Measurements from ENCODE around the gene ZSCAN29.
"Not testable (repeated sequence)": the region's sequence is repeated elsewhere in the genome, so short reads cannot be mapped to it uniquely, and the experiment has no call there.

The ZSCAN29 gene

DNA sequence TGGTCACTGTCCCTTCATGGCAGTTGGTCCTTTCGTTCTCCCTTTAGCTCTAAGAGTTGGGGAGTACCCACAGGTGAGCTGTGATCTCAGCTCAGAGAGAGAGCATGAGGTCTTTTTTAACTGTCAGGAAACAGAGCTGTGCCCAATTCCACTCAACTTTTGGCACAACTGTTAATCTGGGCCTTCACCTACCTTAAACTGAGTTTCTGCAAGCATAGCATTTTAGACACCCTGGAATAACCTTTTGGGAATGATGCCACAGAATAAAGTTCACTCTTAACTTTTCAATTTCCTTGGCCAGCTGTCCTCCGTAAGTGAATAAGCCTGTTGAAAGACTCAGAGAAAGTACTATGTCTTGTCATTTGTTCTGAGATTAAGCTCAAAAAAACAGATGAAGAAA lies 36.0 kb upstream of the ZSCAN29 start:
- H3K27ac ChIP-seq = no peak overlapping the region
- ChIA-PET CTCF (interaction anchor here (1.3 kb wide), 1 partner anchor 34 kb away, joined by 3 read pairs; no protein-coding TSS in a partner anchor), POLR2A (ENCODE audit: low non-redundant PET) (interaction anchor here (0.5 kb wide), 1 partner anchor 1406 kb away, joined by 3 read pairs; no protein-coding TSS in a partner anchor)
- DNase-seq (ENCODE audit: low spot score) = no peak
- TF ChIP-seq, protein P1, sequence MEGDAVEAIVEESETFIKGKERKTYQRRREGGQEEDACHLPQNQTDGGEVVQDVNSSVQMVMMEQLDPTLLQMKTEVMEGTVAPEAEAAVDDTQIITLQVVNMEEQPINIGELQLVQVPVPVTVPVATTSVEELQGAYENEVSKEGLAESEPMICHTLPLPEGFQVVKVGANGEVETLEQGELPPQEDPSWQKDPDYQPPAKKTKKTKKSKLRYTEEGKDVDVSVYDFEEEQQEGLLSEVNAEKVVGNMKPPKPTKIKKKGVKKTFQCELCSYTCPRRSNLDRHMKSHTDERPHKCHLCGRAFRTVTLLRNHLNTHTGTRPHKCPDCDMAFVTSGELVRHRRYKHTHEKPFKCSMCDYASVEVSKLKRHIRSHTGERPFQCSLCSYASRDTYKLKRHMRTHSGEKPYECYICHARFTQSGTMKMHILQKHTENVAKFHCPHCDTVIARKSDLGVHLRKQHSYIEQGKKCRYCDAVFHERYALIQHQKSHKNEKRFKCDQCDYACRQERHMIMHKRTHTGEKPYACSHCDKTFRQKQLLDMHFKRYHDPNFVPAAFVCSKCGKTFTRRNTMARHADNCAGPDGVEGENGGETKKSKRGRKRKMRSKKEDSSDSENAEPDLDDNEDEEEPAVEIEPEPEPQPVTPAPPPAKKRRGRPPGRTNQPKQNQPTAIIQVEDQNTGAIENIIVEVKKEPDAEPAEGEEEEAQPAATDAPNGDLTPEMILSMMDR (conservative IDR thresholded peaks at IDR 0.05; ENCODE audit: low read depth) = no peak

DNA sequence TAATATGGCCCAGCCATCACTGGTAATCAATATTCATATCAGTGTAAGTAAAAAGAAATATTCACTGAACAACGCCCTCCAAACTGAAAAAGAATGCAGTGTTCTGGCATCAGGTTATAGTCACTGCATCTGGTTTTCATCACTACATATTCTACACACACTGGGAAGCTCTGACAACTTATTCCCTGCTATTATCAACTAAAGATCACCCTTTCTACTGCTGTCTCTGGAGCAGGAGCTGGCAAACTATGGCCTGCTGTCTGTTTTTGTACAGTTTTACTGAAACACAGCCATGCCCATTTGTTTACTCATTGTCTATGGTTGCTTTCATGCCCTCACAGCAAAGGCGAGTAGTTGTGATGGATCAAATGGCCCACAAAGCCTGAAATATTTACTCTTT lies 35.3 kb upstream of the ZSCAN29 start:
- TF ChIP-seq, protein P1 (conservative IDR thresholded peaks at IDR 0.05; ENCODE audit: low read depth) = no peak
- DNase-seq (ENCODE audit: low spot score) = no peak
- no peak overlapping the region for H3K27ac ChIP-seq
- POLR2A ChIA-PET (ENCODE audit: low non-redundant PET) = interaction anchor here (0.5 kb wide), 1 partner anchor 1407 kb away, joined by 3 read pairs; no protein-coding TSS in a partner anchor
- CTCF ChIA-PET = interaction anchor here (1.3 kb wide), 1 partner anchor 35 kb away, joined by 3 read pairs; no protein-coding TSS in a partner anchor

DNA sequence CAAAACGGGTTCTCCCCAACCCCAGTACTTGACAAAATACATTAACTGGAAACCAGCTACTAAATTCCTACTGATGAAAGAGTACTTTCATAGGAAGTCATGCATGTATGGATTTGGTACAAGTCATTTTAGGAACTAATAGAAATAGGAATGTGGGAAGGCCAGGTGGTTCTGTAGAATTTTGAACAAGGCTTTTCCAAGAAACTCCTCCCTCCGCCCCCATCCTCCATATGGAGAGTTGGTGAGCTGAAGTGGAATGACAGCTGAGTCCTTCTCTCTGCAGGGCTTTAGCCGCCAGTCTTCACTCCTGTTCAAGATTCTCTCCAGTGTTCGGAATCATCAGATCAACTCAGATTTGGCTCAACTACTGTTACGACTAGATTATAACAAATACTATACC lies 33.3 kb upstream of the ZSCAN29 start:
- DNase-seq (ENCODE audit: low spot score) = no peak
- TF ChIP-seq, protein P1 (conservative IDR thresholded peaks at IDR 0.05; ENCODE audit: low read depth) = no peak
- no peak overlapping the region for H3K27ac ChIP-seq
- CTCF ChIA-PET = interaction anchor here (1.0 kb wide), 1 partner anchor 13 kb away, joined by 3 read pairs; no protein-coding TSS in a partner anchor
- POLR2A ChIA-PET (ENCODE audit: low non-redundant PET) = no interaction called here

DNA sequence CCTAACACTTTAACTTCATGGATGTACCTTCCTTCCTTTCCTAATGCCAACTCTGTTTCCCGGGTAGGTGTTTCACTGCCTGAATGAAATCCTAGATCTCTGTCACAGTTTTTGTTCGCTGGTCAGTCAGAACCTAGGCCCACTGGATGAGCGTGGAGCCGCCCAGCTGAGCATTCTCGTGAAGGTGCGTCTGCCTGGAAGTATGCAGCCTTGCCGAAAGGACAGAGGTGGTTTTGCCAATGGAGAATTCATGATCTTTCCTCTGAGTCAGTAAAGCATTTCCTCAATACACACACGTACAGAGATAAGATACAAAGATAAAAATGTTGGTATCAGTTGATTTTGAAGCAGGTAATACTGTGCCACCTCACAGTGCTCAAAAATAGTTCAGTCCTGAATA lies 32.8 kb upstream of the ZSCAN29 start:
- no peak for DNase-seq (ENCODE audit: low spot score)
- ChIA-PET POLR2A (ENCODE audit: low non-redundant PET) (no interaction called here), CTCF (interaction anchor here (0.6 to 1.1 kb wide), 2 partner anchors 14 to 727 kb away, joined by 3 read pairs; no protein-coding TSS in a partner anchor)
- H3K27ac ChIP-seq = no peak overlapping the region
- TF ChIP-seq, protein P1 (conservative IDR thresholded peaks at IDR 0.05; ENCODE audit: low read depth) = no peak

DNA sequence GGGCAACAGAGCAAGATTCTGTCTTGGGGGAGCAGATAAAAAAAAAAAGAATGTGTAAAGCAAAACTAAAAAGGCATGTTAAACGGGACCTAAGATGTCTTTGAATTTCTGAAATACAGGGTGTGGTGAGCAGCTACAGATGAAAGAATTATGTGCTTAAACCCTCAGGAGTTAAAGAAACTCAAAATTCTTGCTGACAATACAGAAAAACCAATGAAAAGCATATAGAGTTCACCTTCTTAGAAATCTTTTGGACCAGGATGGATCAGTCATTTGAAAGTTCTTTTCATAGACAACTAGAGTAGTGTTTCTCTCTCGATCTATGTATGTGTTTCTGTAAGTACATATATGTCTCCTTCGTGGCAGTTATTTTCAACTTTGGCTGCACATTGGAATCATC lies 31.4 kb upstream of the ZSCAN29 start:
- TF ChIP-seq, protein P1 (conservative IDR thresholded peaks at IDR 0.05; ENCODE audit: low read depth) = no peak
- CTCF ChIA-PET = no interaction called here
- POLR2A ChIA-PET (ENCODE audit: low non-redundant PET) = no interaction called here

DNA sequence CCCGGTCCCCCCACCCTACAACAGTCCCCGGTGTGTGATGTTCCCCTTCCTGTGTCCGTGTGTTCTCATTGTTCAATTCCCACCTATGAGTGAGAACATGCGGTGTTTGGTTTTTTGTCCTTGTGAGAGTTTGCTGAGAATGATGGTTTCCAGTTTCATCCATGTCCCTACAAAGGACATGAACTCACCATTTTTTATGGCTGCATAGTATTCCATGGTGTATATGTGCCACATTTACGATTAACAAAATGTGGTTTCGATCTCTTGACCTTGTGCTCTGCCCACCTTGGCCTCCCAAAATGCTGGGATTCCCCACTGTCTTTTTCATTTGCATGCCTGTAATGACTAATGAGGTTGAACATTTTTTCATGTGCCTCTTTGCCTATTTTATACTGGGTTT lies 22.7 kb upstream of the ZSCAN29 start:
- H3K27ac ChIP-seq; POLR2A ChIA-PET (ENCODE audit: low non-redundant PET); DNase-seq (ENCODE audit: low spot score); CTCF ChIA-PET: not testable (repeated sequence)

More for the DNA sequence above, 31.4 kb upstream of the ZSCAN29 start:
- H3K27ac ChIP-seq = no peak overlapping the region
- DNase-seq (ENCODE audit: low spot score) = no peak

DNA sequence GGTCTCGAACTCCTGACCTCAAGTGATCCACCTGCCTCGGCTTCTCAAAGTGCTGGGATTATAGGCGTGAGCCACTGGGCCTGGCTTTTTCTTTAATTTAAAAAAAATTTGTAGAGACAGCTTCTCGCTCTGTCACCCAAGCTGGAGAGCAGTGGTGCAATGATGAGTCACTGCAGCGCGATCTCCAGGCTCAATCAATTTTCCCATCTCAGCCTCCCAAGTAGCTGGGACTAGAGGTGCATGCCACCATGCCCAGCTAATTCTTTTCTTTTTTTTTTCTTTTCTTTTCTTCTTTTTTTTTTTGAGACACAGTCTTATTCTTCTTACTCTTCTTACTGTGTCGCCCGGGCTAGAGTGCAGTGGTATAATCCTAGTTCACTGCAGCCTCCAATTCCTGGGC lies 19.9 kb upstream of the ZSCAN29 start:
- DNase-seq (ENCODE audit: low spot score) = no peak
- TF ChIP-seq, protein P1 (conservative IDR thresholded peaks at IDR 0.05; ENCODE audit: low read depth) = no peak
- POLR2A ChIA-PET (ENCODE audit: low non-redundant PET) = no interaction called here
- CTCF ChIA-PET = interaction anchor here (0.6 to 1.2 kb wide), 3 partner anchors 12 to 1187 kb away, joined by 3 to 6 read pairs (median 3); partner anchors contain the start of genes TUBGCP4 and ZSCAN29
- no peak overlapping the region for H3K27ac ChIP-seq
